Measurements from ENCODE around the gene GLT8D2.
A peak's percentile ranks its signal among the peaks of the same experiment; 100 is the strongest.

Gene GLT8D2

DNA sequence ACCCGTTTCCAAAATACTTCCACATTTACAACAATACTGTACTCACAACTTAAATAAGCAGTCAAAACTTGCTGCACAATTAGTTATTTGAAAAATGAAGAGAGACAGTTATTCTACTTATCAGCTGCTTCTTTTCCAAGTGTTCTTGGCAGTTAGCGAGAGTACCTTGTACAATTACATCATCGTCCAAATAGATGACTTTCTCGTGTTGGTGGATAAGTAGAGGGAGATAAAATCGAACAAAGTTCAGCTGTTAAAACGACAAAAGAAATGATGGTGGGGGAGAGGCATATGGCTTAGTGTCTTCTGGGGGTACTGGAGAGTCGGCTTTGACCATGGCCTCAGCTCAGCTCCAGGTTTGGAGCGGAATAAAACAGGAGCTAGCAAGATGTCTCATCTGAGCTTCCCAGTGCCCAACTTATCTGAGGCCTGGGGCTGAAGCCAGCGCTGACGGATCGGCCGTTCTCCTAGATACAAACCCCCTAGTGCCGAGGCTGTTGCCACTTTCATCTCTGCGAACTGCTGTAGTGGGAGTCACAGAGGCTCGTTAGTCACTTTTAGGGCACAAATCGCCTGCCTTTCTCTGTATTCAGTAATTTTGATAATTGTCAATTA lies 52.6 kb downstream of the GLT8D2 start:
- no peak for DNase-seq

DNA sequence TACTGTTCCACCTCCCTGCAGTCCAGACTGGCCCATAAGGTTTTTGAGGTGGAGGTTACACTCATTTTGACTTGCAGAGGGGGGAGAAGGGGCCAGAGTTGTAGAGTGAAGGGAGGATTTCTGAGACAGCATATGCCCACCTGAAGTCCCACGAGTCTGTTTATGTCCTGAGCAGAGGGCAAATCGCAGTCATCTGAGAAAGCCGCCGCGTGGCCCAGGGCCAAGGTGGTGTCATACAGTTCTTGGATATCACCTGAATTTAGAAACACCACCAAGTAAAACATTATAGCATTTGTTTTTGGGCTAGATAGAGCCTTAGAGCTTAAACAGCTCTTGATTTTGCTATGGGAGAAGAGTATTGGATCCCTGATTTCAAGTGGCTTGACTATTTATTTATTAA lies 53.4 kb downstream of the GLT8D2 start:
- no peak for DNase-seq

DNA sequence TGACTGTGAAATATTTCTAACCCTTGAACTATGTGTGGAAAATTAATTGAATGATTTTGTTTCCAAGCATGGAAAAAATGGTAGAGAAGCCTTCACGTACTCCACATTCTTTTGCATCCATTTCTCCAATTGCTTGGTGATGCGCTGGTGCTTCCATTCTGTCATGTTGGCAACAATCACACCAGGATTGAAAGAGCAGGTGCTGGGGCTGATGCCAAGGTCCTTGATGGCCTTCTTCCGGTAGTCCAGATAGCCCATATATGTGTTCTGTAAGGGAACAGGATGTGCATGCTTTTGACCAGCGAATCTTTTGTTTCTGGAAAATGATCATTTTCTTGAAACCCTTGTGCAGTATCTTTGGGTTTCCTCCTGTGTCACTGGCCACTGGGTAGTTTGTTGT lies 55.8 kb downstream of the GLT8D2 start:
- no peak for DNase-seq

DNA sequence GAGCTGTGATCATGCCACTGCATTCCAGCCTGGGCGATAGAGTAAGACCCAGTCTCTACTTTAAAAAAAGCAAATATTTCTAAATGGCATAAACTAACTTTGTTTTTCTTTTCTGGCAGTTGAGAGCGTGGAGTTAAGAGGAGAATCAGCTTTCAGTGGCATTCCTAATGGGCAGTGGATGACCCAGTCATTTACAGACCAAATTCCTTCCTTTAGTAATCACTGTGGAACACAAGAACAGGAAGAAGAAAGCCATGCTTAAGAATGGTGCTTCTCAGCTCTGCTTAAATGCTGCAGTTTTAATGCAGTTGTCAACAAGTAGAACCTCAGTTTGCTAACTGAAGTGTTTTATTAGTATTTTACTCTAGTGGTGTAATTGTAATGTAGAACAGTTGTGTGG lies 63.2 kb downstream of the GLT8D2 start:
- no peak for DNase-seq

DNA sequence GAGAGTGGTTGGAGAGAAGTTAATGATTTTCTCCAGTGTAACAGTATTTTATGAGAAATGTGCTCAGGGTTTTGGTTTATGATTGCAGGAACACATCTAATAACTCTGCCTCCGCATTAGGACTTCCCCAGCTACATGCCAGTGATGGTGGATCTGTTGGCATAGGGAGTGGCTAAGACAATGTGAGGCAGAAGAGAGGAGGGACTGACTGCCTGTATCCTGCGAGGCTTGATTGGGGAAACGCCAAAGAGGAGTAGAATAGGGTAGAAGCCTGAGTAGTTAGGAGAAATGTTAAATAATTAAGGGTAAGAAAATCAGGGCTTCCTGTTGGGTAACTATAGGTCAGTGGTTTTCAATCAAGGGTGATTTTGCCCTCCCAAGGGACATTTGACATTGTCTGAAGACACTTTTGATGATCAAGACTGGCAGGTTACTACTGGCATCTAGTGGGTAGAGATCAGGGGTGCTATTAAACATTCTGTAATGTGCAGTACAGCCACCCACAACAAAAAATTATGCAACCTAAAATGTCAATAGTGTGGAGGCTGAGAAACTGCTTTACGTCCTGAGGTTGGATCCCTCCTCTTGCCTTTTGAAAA lies 71.5 kb downstream of the GLT8D2 start:
- no peak for DNase-seq

DNA sequence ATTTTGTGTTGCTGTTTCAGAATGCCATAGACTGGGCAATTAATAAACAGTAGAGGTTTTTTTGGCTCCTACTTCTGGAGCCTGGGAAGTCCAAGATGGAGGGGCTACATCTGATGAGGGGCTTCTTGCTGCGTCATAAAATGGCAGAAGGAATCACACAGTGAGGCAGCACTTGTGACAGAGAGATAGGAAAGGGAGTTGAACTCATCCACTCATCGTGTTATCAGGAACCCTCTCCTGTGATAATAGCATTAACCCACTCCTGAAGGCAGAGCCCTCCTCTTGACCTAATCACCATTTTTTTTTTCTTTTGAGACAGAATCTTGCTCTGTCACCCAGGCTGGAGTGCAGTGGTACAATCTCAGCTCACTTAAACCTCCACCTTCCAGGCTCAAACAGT lies 74.6 kb downstream of the GLT8D2 start:
- no peak for DNase-seq

DNA sequence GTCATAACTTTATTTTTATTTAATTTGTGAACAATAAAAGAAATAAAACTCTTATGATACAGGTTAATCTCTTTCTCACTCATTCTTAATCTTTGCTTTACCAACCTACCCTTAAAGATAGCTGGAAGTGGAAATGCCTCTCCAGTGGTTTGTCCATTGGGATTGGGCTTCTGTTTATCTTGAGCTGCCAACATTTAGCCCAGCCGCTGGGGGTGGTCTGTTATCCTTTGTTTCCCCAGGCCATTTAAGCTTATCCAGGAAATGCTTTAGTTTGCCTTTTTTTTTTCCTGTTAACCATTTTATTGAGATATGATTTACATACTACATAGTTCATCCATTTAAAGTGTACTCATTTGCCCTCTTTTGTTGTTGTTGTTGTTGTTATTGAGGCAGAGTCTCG lies 76.1 kb downstream of the GLT8D2 start:
- DNase-seq = no peak

DNA sequence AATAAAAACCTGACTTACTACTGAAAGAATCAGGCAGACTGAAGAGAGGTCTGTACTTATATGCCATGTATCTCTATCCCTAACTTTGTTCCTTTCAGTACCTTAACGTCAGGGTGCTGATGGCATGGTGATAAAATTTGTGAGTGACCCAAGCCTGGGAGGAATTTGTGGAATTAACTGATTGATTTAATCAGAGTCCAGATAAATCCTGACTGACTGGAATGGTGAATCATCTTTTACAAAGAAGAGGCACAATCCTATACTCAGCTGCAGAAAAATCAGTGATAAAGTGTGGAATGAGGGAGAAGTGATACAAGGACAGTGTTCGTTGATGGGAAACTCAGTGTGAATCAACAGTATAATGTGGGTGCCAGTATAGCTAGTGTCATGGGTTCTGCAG lies 80.6 kb downstream of the GLT8D2 start:
- DNase-seq = no peak

DNA sequence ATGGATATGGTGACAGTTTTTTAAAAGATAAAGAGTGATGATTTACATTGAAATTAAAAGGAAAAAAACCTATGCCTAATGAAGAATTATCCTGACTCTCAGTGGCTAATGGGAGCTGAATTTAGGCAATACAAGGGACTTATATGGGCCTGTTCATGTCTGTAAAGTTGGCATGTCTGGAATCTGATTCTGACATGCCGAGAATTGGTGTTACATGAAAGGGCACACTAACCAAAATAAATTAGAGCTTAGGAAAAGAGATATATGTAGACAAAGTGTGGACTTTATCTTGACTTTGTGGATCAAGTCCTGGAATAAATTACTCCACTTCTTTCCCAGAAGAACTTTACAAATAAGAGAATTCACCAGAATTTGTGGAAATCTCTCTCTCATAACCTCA lies 83.3 kb downstream of the GLT8D2 start:
- no peak for DNase-seq

DNA sequence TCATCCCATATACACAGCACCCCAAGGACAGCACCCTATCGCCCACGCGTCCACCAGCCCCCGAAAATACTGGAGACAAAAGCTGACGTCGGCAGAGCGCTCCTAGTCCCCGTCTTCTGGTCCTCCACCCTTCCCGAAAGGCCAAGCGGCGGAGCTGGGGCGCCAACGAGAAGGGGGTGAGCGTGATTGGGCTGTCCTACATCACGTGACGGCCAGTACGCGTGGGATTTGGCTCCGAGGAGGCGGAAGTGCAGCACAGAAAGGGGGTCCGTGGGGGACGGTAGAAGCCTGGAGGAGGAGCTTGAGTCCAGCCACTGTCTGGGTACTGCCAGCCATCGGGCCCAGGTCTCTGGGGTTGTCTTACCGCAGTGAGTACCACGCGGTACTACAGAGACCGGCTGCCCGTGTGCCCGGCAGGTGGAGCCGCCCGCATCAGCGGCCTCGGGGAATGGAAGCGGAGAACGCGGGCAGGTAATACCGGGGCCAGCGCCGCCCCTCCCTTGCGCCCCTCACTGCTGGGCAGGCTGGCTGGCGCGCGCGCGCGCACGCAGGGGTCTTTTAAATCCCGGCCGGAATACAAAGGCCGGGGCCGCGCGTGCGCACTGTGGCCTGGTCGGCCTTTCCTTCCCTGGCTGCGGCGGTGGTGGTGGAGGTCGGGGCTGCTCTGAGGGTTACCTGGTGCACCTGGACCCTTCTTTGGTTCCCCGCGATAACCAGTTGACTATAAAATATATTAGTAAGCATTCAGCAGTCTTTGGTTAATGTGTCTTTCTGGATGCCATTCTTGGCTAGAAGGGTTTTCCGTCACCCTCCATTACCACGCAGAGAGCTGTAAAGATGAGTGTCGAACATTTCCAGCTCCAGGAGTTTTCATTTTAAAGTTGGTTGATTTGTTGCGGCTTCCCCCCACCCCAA lies 84.1 kb downstream of the GLT8D2 start, which contains the start of gene TDG:
TSS of gene TDG (plus strand) at position 283 of the 915 bp plus-strand sequence. CDS start at position 449, 166 bp downstream.
- peak; percentile 99 for DNase-seq

DNA sequence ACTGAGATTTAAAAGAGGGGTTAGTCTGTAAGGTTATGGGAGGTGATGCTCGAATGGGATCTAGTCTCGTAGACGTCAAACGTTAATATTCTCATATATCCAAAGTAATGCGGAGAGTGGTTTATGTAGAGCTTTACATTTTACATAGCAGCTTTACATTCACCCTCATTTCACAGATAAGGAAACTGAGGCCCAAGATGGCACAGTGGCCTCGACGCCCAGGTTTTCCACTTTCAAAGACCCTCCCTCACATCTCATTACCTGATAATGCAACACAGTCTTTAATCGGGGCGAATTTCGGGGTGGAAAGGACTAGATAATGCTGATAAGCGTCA lies 84.8 kb downstream of the GLT8D2 start:
- DNase-seq = no peak

DNA sequence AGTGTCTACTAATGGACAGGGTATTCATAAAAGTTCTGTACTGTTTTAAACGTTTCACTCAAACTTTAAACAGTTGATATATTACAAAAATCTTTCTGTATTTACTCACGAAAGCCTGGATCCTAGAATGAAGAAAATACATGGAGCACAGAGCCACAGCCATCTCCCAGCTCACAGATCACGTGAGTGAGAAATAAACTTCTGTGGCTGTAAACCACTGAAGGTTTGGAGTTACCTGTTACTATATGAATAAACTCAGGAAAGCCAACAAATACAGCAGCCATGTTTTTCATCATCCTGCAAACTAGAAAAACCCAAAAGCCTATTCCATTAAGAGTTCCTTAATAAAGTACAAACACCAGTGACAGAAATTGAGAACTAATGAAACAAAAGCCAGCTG lies 85.2 kb downstream of the GLT8D2 start:
- DNase-seq = no peak

DNA sequence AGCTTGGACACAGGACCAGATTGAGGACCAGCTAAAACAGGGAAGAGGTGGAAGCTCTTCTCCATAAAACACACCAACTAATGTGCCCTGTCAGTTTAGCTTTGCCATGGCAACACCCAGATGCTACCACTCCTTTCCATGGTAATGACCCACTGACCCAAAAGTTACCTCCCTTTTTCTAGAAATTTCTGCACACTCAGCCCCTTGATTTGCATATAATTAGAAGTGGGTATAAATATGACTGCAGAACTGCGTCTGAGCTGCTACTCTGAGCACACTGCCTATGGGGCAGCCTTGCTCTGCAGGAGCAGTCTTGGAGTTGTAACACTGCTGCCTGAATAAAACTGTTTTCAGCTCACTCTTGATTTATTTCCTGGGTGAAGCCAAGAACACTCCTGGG lies 87.5 kb downstream of the GLT8D2 start:
- no peak for DNase-seq

DNA sequence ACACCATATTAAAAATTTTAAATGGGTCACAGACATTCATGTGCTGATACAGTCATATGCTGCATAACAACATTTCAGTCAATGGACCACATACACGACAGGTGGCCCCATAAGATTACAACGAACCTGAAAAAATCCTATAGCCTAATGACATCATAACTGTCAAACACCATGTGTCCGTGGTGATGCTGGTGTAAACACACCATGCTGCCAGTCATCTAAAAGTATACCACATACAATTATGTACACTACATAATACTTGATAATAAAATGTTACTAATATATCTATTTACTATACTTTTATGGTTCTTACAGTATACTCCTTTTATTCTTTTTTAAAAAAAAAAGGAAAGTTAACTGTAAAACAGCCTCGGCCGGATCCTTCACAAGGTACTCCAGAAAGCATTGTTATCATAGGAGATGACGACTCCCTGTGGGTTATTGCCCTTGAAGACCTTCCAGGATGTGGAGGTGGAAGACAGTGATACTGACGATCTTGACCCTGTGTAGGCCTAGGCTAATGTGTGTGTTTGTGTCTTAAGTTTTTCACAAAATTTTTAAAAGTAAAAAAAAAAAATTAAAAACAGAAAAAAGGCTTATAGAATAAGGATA lies 89.3 kb downstream of the GLT8D2 start:
- no peak for DNase-seq

DNA sequence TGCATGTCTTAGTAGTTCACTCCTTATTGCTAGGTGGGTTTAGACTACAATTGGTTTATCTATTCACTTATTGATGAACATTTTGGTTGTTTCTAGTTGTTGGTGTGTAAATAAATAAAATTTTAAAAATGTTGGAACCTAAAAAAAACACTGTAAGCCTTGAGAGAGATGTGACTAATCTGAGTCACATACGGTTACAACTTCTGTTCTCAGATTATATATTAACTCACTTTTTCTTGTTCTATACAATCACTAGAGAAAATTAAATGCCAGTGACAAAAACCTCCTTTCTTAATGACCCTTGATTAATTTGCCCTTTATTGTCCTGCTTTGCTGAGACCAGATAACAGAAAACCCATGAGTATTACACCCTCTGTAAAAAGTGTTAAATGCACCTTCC lies 91.4 kb downstream of the GLT8D2 start:
- no peak for DNase-seq

DNA sequence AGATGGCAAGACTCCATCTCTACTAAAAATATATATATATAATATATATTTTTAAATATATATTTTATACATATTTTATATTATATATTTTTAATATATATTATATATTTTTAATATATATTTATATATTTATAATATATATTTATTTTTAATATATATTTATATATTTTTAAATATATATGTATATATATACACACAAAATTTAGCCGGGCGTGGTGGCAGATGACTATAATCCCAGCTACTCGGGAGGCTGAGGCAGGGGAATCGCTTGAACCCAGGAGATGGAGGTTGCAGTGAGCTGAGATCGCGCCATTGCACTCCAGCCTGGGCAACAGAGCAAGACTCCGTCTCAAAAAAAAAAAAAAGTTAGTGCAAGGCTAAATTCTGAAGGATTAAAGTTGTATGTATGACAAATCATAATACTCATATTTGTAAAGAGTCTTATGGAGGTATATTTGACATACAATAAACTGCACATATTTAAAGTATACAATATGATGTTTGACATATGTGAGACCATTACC lies 92.1 kb downstream of the GLT8D2 start:
- no peak for DNase-seq

DNA sequence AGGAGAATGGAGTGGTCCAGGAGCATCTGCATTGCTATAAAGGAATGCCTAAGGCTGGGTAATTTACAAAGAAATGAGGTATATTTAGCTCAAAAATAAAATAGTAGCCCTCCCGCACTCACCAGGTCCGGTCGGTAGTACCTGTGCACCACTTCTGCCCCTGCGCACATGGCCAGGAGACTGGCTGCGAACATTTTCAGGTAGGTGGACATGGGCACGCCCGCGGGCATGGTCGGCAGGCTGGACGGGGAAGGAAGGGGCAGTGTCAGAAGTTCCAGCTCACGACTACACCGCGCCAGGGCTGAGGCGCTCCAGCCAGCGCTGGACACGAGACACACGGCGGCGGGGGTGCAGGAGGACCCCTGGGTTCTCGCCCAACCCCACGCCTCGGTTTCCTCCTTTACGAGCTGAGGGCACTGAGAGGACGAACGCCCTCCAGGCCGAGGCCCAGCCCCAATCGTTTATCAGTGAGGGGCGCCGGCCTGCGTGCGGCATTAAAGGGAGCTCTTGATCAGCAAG lies 93.4 kb downstream of the GLT8D2 start:
- DNase-seq = peak; percentile 67

DNA sequence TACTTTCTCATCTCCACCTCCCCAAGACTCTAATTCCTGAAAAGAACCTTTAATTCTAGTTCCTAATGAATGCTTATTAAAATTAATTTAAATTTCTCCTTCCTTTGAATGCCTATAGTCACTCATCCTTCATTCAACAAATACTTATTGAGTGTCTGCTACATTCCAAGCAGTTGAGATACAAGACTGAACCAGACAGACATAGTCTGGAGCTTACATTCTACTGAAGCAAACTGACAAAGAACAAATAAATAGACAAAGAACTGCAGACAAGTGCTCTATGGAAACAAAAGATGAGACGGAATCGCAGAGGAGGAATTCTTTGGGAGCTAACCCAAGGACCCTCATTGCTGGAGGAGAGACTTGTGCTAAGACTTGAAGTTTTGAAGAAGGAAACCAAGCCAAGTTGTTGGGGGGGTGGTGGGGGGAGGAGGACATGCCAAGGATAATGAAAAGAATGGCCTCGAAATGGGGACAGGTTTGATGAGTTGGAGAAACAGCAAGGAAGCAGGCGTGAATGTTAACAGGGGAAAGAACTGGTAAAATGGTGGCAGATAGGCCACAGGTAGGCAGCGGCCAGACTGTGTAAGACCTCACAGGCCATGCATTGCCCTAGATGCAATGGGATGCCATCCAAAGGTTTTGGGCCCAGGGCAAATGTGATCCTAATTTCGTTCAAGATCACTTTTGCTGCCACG lies 94.0 kb downstream of the GLT8D2 start:
- DNase-seq = no peak

DNA sequence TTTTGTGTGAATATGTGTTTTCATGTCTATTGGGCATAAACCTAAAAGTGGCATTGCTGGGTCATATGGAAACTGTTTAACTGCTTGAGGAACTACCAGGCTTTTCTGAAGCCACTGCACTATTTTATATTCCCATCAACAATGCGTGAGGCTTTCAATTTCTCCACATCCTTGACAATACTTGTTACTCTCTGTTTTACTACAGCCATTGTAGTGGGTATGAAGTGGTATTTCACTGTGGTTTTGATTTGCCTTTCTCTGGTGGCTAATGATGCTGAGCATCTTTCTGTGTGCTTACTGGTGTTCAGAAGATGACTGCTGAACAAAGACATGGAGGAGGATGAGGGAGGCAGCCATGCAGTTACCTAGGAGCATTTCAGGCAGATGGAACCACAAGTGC lies 97.5 kb downstream of the GLT8D2 start:
- no peak for DNase-seq

DNA sequence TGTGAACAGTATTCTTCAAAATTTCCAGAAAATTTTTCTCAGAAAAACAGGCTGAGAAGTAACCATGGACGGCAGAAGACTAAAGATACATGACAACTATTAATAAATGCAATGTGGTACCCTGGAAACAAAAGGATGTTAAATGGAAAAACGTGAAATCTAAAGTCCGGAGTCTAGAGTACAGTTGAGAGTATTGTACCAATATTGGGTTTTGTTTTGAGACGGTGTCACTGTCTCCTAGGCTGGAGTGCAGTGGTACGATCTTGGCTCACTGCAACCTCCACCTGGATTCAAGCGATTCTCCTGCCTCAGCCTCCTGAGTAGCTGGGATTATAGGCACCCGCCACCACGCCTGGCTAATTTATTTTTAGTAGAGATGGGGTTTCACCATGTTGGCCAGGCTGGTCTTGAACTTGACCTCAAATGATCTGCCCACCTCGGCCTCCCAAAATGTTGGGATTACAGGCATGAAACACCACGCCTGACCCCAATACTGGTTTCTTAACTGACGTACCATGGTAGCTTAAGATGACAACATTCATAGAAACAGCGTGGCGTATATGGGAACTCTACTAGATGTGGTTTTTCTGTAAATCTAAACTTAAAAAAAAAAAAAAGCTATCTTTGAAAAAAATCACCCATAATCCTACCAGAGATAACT lies 101.1 kb downstream of the GLT8D2 start:
- DNase-seq = no peak

DNA sequence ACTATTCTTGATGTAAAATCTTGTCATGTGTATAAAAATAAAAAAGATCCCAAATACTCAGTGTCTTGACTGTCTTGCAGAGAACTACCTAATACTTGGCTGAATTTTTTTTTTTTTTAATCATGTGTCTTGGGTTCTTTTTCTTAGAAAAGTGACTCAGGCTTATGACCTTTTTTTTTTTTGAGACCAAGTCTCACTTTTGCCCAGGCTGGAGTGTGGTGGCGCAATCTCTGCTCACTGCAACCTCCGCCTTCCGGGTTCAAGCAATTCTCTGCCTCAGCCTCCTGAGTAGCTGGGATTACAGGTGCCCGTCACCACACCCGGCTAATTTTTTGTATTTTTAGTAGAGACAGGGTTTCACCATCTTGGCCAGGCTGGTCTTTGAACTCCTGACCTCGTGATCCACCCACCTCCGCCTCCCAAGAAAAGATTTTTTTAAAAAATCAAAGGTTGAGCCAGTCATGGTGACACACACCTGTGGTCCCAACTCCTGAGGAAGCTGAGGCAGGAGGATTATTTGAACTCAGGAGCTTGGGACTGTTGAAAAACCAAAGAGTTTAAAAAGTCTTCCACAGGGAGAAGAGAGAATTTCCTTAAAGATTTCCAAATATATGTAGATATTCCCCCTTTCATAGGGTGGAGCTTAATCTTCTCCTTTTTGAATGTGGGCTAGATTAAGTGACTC lies 102.0 kb downstream of the GLT8D2 start:
- no peak for DNase-seq

Measured in DMS79 treated with DMSO at 0.1 percent for 48 hours (cell line).